WI38 (cell line): ENCODE results near the gene GMPR2.
A peak's percentile ranks its signal among the peaks of the same experiment; 100 is the strongest.

ENCODE experiments used
- H3K4me3 ChIP-seq: 2 replicates; pipeline ENCODE4 v1.5.1; 2011; ENCODE audit warnings: low read depth, mild to moderate bottlenecking, control low read depth, low read length
- TF ChIP-seq, protein P1 (sequence below): IDR thresholded peaks from 2 replicates; pipeline ENCODE4 v1.5.1; 2012; ENCODE audit warnings: low read depth, mild to moderate bottlenecking, control low read depth, low read length

GMPR2 gene

DNA sequence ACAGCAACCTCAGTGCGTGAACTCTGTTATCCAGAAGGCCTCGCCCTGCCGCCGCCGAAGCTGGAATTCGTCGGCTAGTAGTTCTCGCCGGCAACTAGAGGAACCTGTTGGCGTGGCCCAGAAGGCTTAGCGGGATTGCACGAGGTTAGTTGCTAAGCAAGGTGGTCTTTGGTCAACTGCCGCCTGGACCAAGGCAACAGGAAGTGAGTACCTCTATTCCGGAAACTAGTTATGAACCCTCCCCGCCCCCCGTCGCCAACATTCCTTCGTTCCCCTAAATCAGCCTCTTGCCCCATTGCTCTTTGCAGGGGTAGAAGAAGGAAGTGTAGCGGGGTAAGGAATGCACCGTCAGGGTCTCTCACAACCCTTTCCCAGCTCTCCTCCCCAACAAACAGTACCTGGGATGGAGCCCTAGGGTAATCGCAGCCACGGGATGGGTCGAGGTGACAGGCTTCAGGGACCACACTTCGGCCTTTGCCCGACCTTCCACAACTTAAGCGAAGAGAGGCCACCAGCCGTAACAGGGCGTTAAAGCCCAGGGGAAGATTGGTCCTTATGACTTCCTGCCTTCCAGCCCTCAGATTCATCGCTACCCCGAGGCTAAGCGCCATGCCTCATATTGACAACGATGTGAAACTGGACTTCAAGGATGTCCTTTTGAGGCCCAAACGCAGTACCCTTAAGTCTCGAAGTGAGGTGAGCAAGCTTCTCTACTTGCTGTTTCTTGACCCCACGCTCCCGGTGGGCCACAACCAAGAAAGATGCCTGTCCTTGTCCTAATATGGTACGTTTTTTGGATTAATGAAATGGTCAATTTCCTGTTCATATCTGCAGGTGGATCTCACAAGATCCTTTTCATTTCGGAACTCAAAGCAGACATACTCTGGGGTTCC, at the start of gene GMPR2:
Gene GMPR2, plus strand, starts transcription at position 285 of the 893 bp plus-strand sequence. Its CDS starts 325 bp downstream, at position 610.
- H3K4me3 ChIP-seq, result peak within 1 kb of the TSS; percentile 95
- TF ChIP-seq, protein P1, sequence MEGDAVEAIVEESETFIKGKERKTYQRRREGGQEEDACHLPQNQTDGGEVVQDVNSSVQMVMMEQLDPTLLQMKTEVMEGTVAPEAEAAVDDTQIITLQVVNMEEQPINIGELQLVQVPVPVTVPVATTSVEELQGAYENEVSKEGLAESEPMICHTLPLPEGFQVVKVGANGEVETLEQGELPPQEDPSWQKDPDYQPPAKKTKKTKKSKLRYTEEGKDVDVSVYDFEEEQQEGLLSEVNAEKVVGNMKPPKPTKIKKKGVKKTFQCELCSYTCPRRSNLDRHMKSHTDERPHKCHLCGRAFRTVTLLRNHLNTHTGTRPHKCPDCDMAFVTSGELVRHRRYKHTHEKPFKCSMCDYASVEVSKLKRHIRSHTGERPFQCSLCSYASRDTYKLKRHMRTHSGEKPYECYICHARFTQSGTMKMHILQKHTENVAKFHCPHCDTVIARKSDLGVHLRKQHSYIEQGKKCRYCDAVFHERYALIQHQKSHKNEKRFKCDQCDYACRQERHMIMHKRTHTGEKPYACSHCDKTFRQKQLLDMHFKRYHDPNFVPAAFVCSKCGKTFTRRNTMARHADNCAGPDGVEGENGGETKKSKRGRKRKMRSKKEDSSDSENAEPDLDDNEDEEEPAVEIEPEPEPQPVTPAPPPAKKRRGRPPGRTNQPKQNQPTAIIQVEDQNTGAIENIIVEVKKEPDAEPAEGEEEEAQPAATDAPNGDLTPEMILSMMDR, result no peak

DNA sequence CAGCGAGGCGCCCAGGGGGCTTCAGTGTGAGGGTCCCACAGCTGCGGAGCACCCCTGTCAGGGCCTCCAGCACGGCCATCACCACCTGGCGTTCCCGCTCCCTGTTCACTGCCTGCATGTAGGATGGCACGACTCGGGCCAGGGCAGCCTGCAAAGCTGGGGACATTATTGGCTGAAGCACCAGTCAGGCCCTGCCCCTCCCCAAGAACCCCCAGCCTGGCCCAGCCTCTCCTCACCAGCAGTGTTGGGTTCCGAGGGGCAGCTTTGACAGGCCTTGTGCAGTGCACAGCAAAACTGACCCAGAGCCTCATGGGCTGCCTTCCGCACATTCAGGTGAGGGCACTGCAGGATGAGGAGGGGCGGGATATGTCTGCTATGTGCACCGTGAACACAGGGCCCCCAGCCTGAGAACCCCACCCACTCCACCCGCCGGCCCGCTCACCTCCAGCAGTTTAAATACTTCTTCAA, 49.7 kb upstream of the GMPR2 start:
- TF ChIP-seq, protein P1, result no peak
- H3K4me3 ChIP-seq, result no peak overlapping the region

DNA sequence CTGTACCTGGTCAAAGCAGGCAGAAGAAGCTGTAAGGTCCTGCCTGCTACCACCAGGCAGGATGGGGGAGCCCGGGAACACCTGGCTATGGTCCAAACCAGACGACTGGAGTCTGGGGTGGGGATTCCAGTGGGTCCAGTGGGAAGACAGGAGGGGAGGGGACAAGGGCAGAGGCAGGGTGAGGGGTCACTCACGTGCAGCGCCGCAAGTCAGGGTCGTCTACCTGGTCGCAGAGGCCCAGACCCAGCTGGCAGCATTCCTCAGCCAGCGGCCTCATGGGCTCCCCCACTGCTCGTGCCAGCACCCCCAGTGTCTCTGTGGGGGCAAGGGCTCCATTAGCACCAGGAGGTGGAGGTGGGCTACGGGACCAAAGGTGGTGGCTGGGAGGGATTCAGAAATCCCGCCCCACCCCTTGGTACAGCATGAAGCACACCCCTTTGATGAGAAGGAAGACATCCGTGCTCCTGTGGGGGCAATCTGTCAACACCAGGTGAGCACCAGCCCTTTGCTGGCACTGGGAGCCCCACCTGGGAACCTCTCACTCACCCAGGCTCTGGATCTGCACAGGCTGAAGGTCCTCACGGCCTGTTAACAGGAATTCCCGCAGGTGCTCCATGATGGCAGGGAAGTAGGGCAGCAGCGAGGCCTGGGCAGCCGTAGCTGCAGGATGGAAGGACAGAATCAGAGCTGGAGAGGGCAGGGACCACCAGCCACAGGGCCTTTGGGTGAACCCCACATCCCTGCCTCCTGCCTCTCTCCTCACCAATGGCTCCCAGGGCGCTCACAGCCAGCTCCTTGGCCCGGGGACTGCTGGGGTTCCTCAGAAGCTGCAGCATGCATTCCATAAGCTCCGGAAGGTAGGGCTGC, 48.4 kb upstream of the GMPR2 start:
- TF ChIP-seq, protein P1, result no peak
- H3K4me3 ChIP-seq, result no peak overlapping the region

DNA sequence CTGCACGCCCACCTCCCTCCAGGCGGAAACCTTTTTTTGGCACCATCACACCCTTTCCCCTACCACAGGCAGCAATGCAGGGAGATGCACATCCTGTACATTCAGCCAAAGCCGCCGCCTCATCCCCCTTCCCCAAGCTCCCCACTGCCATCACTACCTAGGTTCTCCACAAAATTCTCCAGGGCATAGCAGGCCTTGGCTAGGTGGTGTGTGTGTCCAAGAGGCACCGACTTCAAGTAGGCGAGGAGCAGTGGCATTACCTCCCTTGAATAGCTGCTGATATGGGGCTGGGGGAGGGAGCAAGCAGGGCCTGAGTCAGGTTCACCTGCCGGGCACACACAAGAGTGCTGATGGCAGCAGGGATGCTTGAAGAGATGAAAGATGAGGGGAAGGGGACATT, 47.7 kb upstream of the GMPR2 start:
- H3K4me3 ChIP-seq, result no peak overlapping the region
- TF ChIP-seq, protein P1, result no peak

DNA sequence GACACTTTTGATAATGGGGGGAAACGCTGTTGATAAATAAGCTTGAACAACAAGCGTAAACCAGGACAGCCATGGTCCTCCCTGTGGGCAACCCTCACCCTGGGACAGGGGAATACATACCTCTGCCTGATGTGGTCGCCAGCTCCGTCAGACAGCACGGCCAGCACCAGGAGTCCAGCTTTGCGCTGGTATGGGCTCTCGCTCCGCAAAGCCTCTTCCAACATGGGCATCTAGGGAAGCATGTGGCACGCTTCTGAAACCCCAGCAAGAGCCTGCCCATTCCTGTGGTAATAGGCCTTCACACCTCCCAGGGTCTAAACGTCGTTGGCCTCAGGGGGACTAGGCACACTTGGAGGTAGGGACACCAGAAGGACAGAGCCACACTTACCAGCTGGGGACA, 47.0 kb upstream of the GMPR2 start:
- TF ChIP-seq, protein P1, result no peak
- H3K4me3 ChIP-seq, result no peak overlapping the region

DNA sequence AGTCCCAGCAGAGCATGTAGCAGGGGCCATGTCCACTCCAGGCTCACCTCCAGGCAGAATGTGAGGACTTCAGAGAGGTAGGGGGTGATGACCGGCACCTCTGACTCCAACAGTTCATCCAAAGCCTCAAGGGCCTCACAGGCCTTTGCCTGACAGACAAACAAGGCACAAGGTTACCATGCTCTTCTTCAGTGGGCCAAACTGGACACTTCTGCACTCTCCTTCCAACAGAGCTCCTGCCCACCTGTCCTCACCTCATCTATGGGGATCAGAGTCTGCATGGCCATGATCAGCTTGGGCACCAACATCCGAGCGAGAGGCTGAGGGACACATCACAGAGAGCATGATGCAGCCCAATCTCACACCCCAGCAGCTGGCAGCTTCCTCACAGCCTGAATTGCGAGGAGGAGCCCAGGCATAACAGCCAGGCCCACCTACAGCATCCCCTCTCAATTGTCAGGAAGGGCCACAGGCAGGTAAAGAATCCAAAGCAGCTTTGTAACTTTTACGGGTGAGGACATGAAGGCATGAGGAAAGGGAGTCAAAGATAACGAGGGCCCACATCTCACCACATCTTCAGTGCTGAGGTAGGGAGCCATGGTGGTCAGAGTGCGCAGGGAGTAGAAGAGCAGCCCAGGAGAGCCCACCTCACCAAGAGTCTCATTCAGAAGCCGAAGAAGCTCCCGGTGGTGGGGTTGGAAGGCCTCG, 45.7 kb upstream of the GMPR2 start:
- no peak overlapping the region for H3K4me3 ChIP-seq
- TF ChIP-seq, protein P1, result no peak
